ENCODE measurements around the gene PBX3.

PBX3 gene

DNA sequence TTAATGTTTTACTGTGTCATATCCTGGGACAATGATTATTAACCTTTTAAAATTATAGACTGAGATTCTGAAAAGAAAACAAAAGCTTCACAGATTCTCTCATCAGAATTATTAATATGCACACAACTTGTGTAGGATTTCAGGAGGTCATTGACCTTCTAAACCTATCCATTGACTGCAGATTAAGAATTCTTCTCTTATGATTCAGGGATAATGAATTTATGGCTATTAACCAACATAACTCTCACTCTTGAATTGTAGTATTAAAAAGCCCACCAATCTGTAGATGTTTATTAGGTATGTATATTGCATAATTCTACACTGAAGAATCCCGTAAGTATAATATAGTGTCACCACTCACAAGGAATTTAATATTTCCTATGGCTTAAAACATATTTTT is 179.8 kb downstream of the PBX3 start:
- Histone ChIP-seq H3K36me3 (replicated peaks) (no peaks in the 10 kb centered on the region), H3K9me3 (no peaks in the 10 kb centered on the region), H3K27me3 (ENCODE audit: low read depth) (no peaks in the 10 kb centered on the region), H3K4me3 (no peak overlapping the region), H3K4me1 (peaks cover 14% of the 10 kb centered on the region)
- no peak for DNase-seq (ENCODE audit: low spot score in 2 of 2)
- in situ Hi-C loops (cut with MboI; ENCODE audit: low sequenced_read_pairs) = no loop called here

DNA sequence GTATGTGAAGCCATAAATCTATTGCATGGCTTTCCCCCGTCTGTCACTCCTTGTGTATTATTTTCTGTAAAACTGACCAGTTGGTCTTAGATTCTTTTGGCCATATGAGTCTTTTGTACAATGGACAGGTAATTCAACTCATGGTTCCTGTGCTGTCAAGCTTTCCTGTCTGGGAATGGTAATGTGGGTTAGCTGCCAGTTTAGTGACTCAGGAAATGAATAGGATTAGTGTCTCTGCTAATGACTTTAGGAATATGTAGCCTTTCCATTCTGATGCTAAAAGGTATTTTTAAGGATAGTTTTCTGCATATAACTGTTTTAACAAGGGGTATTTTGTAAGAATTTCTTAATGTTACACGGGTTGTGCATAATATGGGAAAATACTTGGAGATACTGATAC is 182.7 kb downstream of the PBX3 start:
- peak in 1 of 2 experiments; percentile 36 for DNase-seq (ENCODE audit: low spot score in 2 of 2)
- peaks cover 14% of the 10 kb centered on the region for H3K4me1 ChIP-seq
- H3K9me3 ChIP-seq = no peaks in the 10 kb centered on the region
- H3K27me3 ChIP-seq (ENCODE audit: low read depth) = no peaks in the 10 kb centered on the region
- in situ Hi-C loops (cut with MboI; ENCODE audit: low sequenced_read_pairs) = no loop called here
- H3K36me3 ChIP-seq (replicated peaks) = no peaks in the 10 kb centered on the region
- no peak overlapping the region for H3K4me3 ChIP-seq

- no peak for DNase-seq (ENCODE audit: low spot score in 2 of 2)
- Histone ChIP-seq H3K27me3 (ENCODE audit: low read depth) (no peaks in the 10 kb centered on the region), H3K9me3 (no peaks in the 10 kb centered on the region), H3K36me3 (replicated peaks) (no peaks in the 10 kb centered on the region), H3K4me1 (peaks cover 14% of the 10 kb centered on the region), H3K4me3 (no peak overlapping the region)
- in situ Hi-C loops (cut with MboI; ENCODE audit: low sequenced_read_pairs) = no loop called here
Observed at GRCh38 chr9:125931211-125931610, 184.0 kb downstream of the PBX3 start.

DNA sequence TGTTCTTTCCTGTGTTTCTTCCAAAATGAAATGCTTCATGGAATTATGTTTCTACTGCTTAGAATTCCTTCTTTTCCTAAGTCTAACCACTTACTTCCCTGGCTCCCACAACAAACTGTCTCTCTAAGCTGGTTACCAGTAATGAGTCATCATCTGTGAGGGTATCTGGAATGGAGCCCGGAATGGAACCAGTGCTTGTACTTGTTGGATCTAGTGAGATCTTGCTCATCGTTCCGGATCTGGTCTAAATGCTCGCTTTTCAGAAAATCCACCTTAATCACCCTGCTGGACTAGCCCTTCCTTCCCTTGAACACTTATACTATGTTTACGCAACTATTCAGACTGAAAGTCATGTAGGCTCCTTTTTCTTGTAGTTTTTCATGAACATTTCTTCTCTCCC is 184.8 kb downstream of the PBX3 start:
- in situ Hi-C loops (cut with MboI; ENCODE audit: low sequenced_read_pairs) = no loop called here
- H3K27me3 ChIP-seq (ENCODE audit: low read depth) = no peaks in the 10 kb centered on the region
- DNase-seq (ENCODE audit: low spot score in 2 of 2) = no peak
- H3K9me3 ChIP-seq = no peaks in the 10 kb centered on the region
- H3K36me3 ChIP-seq (replicated peaks) = no peaks in the 10 kb centered on the region
- H3K4me3 ChIP-seq = no peak overlapping the region
- peaks cover 14% of the 10 kb centered on the region for H3K4me1 ChIP-seq

- Histone ChIP-seq H3K36me3 (replicated peaks) (no peaks in the 10 kb centered on the region), H3K9me3 (no peaks in the 10 kb centered on the region), H3K4me3 (no peak overlapping the region), H3K4me1 (peaks cover 14% of the 10 kb centered on the region), H3K27me3 (ENCODE audit: low read depth) (no peaks in the 10 kb centered on the region)
- in situ Hi-C loops (cut with MboI; ENCODE audit: low sequenced_read_pairs) = no loop called here
- no peak for DNase-seq (ENCODE audit: low spot score in 2 of 2)
Observed at GRCh38 chr9:125932746-125933455, 185.7 kb downstream of the PBX3 start.

GRCh38 chr9:125942125-125942524 is 195.0 kb downstream of the PBX3 start:
- no peak for DNase-seq (ENCODE audit: low spot score in 2 of 2)
- Histone ChIP-seq H3K4me1 (no peaks in the 10 kb centered on the region), H3K4me3 (no peak overlapping the region), H3K9me3 (no peaks in the 10 kb centered on the region), H3K27me3 (ENCODE audit: low read depth) (no peaks in the 10 kb centered on the region), H3K36me3 (replicated peaks) (peaks cover 13% of the 10 kb centered on the region)
- in situ Hi-C loops (cut with MboI; ENCODE audit: low sequenced_read_pairs) = no loop called here

GRCh38 chr9:125943831-125944230 is 196.7 kb downstream of the PBX3 start:
- in situ Hi-C loops (cut with MboI; ENCODE audit: low sequenced_read_pairs) = no loop called here
- DNase-seq (ENCODE audit: low spot score in 2 of 2) = no peak
- Histone ChIP-seq H3K9me3 (no peaks in the 10 kb centered on the region), H3K4me3 (no peak overlapping the region), H3K27me3 (ENCODE audit: low read depth) (no peaks in the 10 kb centered on the region), H3K4me1 (no peaks in the 10 kb centered on the region), H3K36me3 (replicated peaks) (peaks cover 8% of the 10 kb centered on the region)

- peaks cover 8% of the 10 kb centered on the region for H3K36me3 ChIP-seq (replicated peaks)
- H3K9me3 ChIP-seq = no peaks in the 10 kb centered on the region
- in situ Hi-C loops (cut with MboI; ENCODE audit: low sequenced_read_pairs) = no loop called here
- no peak overlapping the region for H3K4me3 ChIP-seq
- no peaks in the 10 kb centered on the region for H3K4me1 ChIP-seq
- no peak for DNase-seq (ENCODE audit: low spot score in 2 of 2)
- no peaks in the 10 kb centered on the region for H3K27me3 ChIP-seq (ENCODE audit: low read depth)
Observed at GRCh38 chr9:125946397-125946796, 199.2 kb downstream of the PBX3 start.

DNA sequence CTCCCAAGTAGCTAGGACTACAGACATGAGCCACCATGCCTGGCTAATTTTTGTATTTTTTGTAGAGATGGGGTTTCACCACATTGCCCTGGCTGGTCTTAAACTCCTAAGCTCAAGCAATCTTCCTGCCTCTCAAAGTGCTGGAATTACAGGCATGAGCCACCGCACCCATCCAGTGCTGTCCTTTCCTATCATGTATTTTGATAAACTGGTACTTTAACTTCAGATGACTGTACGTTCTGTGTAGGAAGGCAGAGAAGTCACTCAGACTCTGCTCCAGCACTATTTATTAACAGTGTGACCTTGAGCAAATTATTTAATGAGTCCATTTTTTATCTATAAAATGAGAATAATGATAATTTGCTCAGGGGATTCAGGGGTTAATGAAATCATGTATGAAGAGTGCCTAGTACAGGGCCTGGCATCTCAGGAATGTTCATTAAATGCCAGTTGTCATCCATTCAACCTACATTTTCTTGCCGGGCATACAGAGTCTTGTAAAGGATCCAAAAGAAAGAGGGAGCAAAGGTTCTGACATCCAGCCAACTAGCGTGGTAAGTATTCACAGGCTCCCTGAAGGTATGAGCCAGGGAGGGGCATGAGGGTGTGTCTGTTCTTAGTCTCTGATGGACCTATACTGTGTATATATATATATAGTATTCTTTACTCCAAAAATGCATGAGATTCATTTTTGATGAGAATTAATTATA is 201.9 kb downstream of the PBX3 start:
- Histone ChIP-seq H3K4me3 (no peak overlapping the region), H3K36me3 (replicated peaks) (peaks cover 8% of the 10 kb centered on the region), H3K9me3 (no peaks in the 10 kb centered on the region), H3K4me1 (no peaks in the 10 kb centered on the region), H3K27me3 (ENCODE audit: low read depth) (no peaks in the 10 kb centered on the region)
- DNase-seq (ENCODE audit: low spot score in 2 of 2) = no peak
- in situ Hi-C loops (cut with MboI; ENCODE audit: low sequenced_read_pairs) = no loop called here

- Histone ChIP-seq H3K36me3 (replicated peaks) (peaks cover 8% of the 10 kb centered on the region), H3K27me3 (ENCODE audit: low read depth) (no peaks in the 10 kb centered on the region), H3K4me1 (no peaks in the 10 kb centered on the region), H3K9me3 (no peaks in the 10 kb centered on the region), H3K4me3 (no peak overlapping the region)
- no peak for DNase-seq (ENCODE audit: low spot score in 2 of 2)
- in situ Hi-C loops (cut with MboI; ENCODE audit: low sequenced_read_pairs) = no loop called here
Observed at GRCh38 chr9:125949703-125950460, 202.7 kb downstream of the PBX3 start.

- H3K9me3 ChIP-seq = no peaks in the 10 kb centered on the region
- no peak for DNase-seq (ENCODE audit: low spot score in 2 of 2)
- H3K36me3 ChIP-seq (replicated peaks) = 0 out of 2 replicates have a peak, but pooled peaks cover under 1% of the 10 kb centered on the region
- in situ Hi-C loops (cut with MboI; ENCODE audit: low sequenced_read_pairs) = no loop called here
- no peaks in the 10 kb centered on the region for H3K27me3 ChIP-seq (ENCODE audit: low read depth)
- H3K4me3 ChIP-seq = no peak overlapping the region
- H3K4me1 ChIP-seq = no peaks in the 10 kb centered on the region
Observed at GRCh38 chr9:125950880-125951471, 203.8 kb downstream of the PBX3 start.

DNA sequence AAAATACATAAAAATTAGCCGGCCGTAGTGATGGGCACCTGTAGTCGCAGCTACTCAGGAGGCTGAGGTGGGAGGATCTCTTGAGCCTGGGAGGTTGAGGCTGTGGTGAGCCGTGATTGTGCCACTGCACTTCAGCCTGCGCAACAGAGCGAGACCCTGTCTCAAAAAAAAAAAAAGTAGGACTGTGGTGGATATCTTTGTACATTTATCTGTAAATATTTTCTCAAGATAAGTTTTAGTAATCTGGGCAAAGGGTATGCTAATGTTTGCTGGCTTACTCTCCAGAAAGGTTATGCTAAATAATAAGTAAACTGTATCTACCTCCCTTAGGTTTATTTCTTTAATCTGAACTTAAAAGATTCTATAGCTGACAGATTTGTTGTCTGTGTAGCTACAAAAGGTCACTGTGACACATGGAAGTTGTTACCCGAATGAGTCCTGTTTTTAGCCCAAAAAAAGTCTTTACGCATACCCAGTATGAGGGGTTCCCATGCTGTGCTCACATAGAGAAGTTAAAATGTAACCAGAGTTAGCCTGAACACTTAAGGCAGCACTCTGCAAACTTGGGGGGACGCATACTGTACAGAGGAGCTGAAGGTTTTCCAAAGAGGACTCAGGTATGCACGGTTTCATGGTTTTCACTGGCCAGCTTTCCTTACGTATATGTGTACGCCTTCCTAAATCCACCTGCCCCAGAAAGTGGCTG is 206.3 kb downstream of the PBX3 start:
- Histone ChIP-seq H3K4me1 (no peaks in the 10 kb centered on the region), H3K27me3 (ENCODE audit: low read depth) (no peaks in the 10 kb centered on the region), H3K36me3 (replicated peaks) (no peaks in the 10 kb centered on the region; the same call in 1 of the 2 replicates), H3K9me3 (no peaks in the 10 kb centered on the region), H3K4me3 (no peak overlapping the region)
- in situ Hi-C loops (cut with MboI; ENCODE audit: low sequenced_read_pairs) = no loop called here
- no peak for DNase-seq (ENCODE audit: low spot score in 2 of 2)

GRCh38 chr9:125956102-125956501 is 208.9 kb downstream of the PBX3 start:
- no peak for DNase-seq (ENCODE audit: low spot score in 2 of 2)
- no peaks in the 10 kb centered on the region for H3K27me3 ChIP-seq (ENCODE audit: low read depth)
- in situ Hi-C loops (cut with MboI; ENCODE audit: low sequenced_read_pairs) = no loop called here

More at GRCh38 chr9:125956102-125956501, 208.9 kb downstream of the PBX3 start:
- no peak overlapping the region for H3K4me3 ChIP-seq
- no peaks in the 10 kb centered on the region; the same call in 1 of the 2 replicates for H3K36me3 ChIP-seq (replicated peaks)
- no peaks in the 10 kb centered on the region for H3K4me1 ChIP-seq
- H3K9me3 ChIP-seq = no peaks in the 10 kb centered on the region

Data from HAP-1 (cell line).